ENCODE results near the gene BAD.
"Not testable (repeated sequence)": the region's sequence is repeated elsewhere in the genome, so short reads cannot be mapped to it uniquely, and the experiment has no call there.

BAD gene

GRCh38 chr11:64314805-64315561 lies 30.5 kb upstream of the BAD start:
- DNase-seq: no peak

GRCh38 chr11:64314146-64314804 lies 29.8 kb upstream of the BAD start:
- no peak for DNase-seq

- no peak for DNase-seq
These were observed 29.2 kb upstream of the BAD start for GRCh38 chr11:64313491-64314145.

- DNase-seq: no peak
These were observed 28.5 kb upstream of the BAD start for GRCh38 chr11:64312947-64313346.

GRCh38 chr11:64307795-64308194 lies 23.3 kb upstream of the BAD start:
- DNase-seq: not testable (repeated sequence)

- DNase-seq: peak in 1 of 2 donors; percentile 21
These were observed 22.6 kb upstream of the BAD start for GRCh38 chr11:64306876-64307622.

GRCh38 chr11:64306563-64306875 lies 22.1 kb upstream of the BAD start:
- DNase-seq: no peak

- DNase-seq: peak in 1 of 2 donors; percentile 46
These were observed 21.5 kb upstream of the BAD start for GRCh38 chr11:64305691-64306562.

GRCh38 chr11:64305075-64305690 lies 20.7 kb upstream of the BAD start, which contains the start of gene ESRRA:
Gene ESRRA (plus strand): TSS chr11:64305524. CDS start chr11:64307180, 1,656 bp downstream.
- DNase-seq: peak; percentile 97 to 99

GRCh38 chr11:64304316-64305072 lies 20.0 kb upstream of the BAD start:
- peak; percentile 78 to 88 for DNase-seq

- DNase-seq: no peak
These were observed 19.5 kb upstream of the BAD start for GRCh38 chr11:64304032-64304315.

GRCh38 chr11:64303109-64304031 lies 18.9 kb upstream of the BAD start:
- DNase-seq: no peak

GRCh38 chr11:64299847-64300648 lies 15.6 kb upstream of the BAD start, which contains the start of gene CATSPERZ:
Gene CATSPERZ (plus strand): TSS chr11:64300358. CDS start chr11:64300411, 53 bp downstream.
- no peak for DNase-seq

GRCh38 chr11:64298966-64299846 lies 14.7 kb upstream of the BAD start:
- peak in 1 of 2 donors; percentile 64 for DNase-seq

GRCh38 chr11:64297699-64298358 lies 13.4 kb upstream of the BAD start:
- DNase-seq: no peak

GRCh38 chr11:64296830-64297698 lies 12.6 kb upstream of the BAD start:
- no peak for DNase-seq

All from hippocampal formation (tissue), 2 donors.